ENCODE measurements around the gene ZNF266.

- TF ChIP-seq CTCF (conservative IDR thresholded peaks at IDR 0.05; ENCODE audit: low read depth, low read length) = no peak
- no peak for TF ChIP-seq EZH2 (IDR thresholded peaks at IDR 0.05; ENCODE audit: borderline replicate concordance, low read depth, low read length, poor library complexity, severe bottlenecking)
These were observed 54.0 kb downstream of the ZNF266 start for GRCh38 chr19:9381361-9381785.
